GM23338 (cell line): ENCODE measurements around the gene DLG2. TPM values are rescaled to one million over a fixed set of nuclear protein-coding genes. Genes with fewer than 3 reads are reported as not detected.
"Not testable (repeated sequence)": the region's sequence is repeated elsewhere in the genome, so short reads cannot be mapped to it uniquely, and the experiment has no call there.

Experiments used
- ATAC-seq: fragments of 200-7000 bp; cut with Tn5 transposase; 3 replicates; pipeline ENCODE4 v1.9.1; 2020
- DNase-seq: peaks from one replicate; pipeline ENCODE4 v3.0.0-alpha.2; 2015; ENCODE audit warnings: low spot score
- H2AFZ ChIP-seq: fragments of 200-600 bp; sonication (generic); 2 replicates; pipeline ENCODE4 v1.8.0; 2016; ENCODE audit warnings: antibody characterized with exemption, mild to moderate bottlenecking, moderate library complexity
- H3F3A ChIP-seq: fragments of 200-600 bp; sonication (generic); replicated peaks from 2 replicates; pipeline ENCODE4 v1.8.0; 2017; ENCODE audit warnings: antibody characterized with exemption, mixed run types, low read depth
- H3K27ac ChIP-seq: fragments of 200-600 bp; sonication (generic); 2 replicates; pipeline ENCODE4 v1.6.1; 2016; ENCODE audit warnings: low read depth
- H3K27me3 ChIP-seq: fragments of 200-600 bp; sonication (generic); 2 replicates; pipeline ENCODE4 v1.8.0; 2016; ENCODE audit warnings: mild to moderate bottlenecking, mixed run types, moderate library complexity; ENCODE audit not compliant: insufficient read depth
- H3K36me3 ChIP-seq: fragments of 200-600 bp; sonication (generic); 2 replicates; pipeline ENCODE4 v1.8.0; 2016; ENCODE audit warnings: mild to moderate bottlenecking; ENCODE audit not compliant: insufficient read depth
- H3K4me1 ChIP-seq: fragments of 200-600 bp; sonication (generic); 2 replicates; pipeline ENCODE4 v1.8.0; 2016; ENCODE audit warnings: mild to moderate bottlenecking, moderate library complexity; ENCODE audit not compliant: insufficient read depth
- H3K4me2 ChIP-seq: fragments of 200-600 bp; sonication (generic); 2 replicates; pipeline ENCODE4 v1.7.1; 2017; ENCODE audit warnings: mixed run types
- H3K4me3 ChIP-seq: fragments of 200-600 bp; sonication (generic); 2 replicates; pipeline ENCODE4 v1.6.1; 2016; ENCODE audit warnings: mixed run types
- H3K79me2 ChIP-seq: fragments of 200-600 bp; sonication (generic); replicated peaks from 2 replicates; pipeline ENCODE4 v1.8.0; 2017; ENCODE audit warnings: mild to moderate bottlenecking; ENCODE audit not compliant: insufficient read depth
- H3K9me2 ChIP-seq: fragments of 200-600 bp; sonication (generic); 2 replicates; pipeline ENCODE4 v1.8.0; 2017; ENCODE audit not compliant: insufficient read depth
- H4K20me1 ChIP-seq: fragments of 200-600 bp; sonication (generic); replicated peaks from 2 replicates; pipeline ENCODE4 v1.8.0; 2017; ENCODE audit warnings: mild to moderate bottlenecking; ENCODE audit not compliant: insufficient read depth
- H3K27ac Mint-ChIP-seq: 2 replicates; pipeline ENCODE4 v1.8.0; 2020; ENCODE audit warnings: inconsistent platforms, mild to moderate bottlenecking, moderate library complexity, mixed read lengths
- H3K27me3 Mint-ChIP-seq: 3 replicates; pipeline ENCODE4 v1.8.0; 2022; ENCODE audit warnings: low read depth, mild to moderate bottlenecking, moderate library complexity, mixed read lengths, inconsistent platforms; ENCODE audit not compliant: insufficient read depth, poor library complexity
- H3K36me3 Mint-ChIP-seq: 3 replicates; pipeline ENCODE4 v1.8.0; 2021; ENCODE audit warnings: low read depth, mild to moderate bottlenecking, inconsistent platforms, moderate library complexity, mixed read lengths
- H3K4me1 Mint-ChIP-seq: 3 replicates; pipeline ENCODE4 v1.8.0; 2020; ENCODE audit warnings: mild to moderate bottlenecking, inconsistent platforms, mixed read lengths
- H3K4me3 Mint-ChIP-seq: 3 replicates; pipeline ENCODE4 v1.8.0; 2021; ENCODE audit warnings: moderate library complexity, mild to moderate bottlenecking, inconsistent platforms, mixed read lengths
- H3K9me3 Mint-ChIP-seq: 3 replicates; pipeline ENCODE4 v1.8.0; 2020; ENCODE audit warnings: moderate library complexity, mild to moderate bottlenecking, inconsistent platforms, mixed read lengths
- EZH2phosphoT487 ChIP-seq: fragments of 200-600 bp; sonication (generic); IDR thresholded peaks from one replicate; pipeline ENCODE4 v1.8.1; 2018; ENCODE audit warnings: antibody characterized with exemption; ENCODE audit not compliant: unreplicated experiment
- JUNB ChIP-seq: IDR thresholded peaks from one replicate; pipeline ENCODE4 v1.6.1; 2016; ENCODE audit warnings: antibody characterized with exemption; ENCODE audit not compliant: unreplicated experiment
- NANOG ChIP-seq: IDR thresholded peaks from 2 replicates; pipeline ENCODE4 v1.6.1; 2016; ENCODE audit warnings: antibody characterized with exemption, borderline replicate concordance
- POLR2AphosphoS5 ChIP-seq: IDR thresholded peaks from 2 replicates; pipeline ENCODE4 v1.6.1; 2016; ENCODE audit warnings: antibody characterized with exemption, low read depth
- ZNF114 ChIP-seq: fragments of 250-450 bp; sonication (Bioruptor Pico); IDR thresholded peaks from 2 replicates; pipeline ENCODE4 v1.5.0; 2020; ENCODE audit warnings: mild to moderate bottlenecking, moderate library complexity
- ZNF331 ChIP-seq: fragments of 250-450 bp; sonication (Bioruptor Pico); IDR thresholded peaks from 2 replicates; pipeline ENCODE4 v1.5.0; 2020; ENCODE audit warnings: low read depth, mild to moderate bottlenecking, moderate library complexity
- polyA plus RNA-seq: library from polyadenylated mRNA; unstranded; fragments of >200 nt; fragmentation: Nextera tagmentation; extraction: Ambion mirVana; gene quantifications from 2 replicates; pipeline ENCODE4 v1.2.1, GENCODE V29; 2016
- total RNA-seq: library from RNA; depleted of rRNA; stranded (reverse); fragments of >200 nt; shearing (Covaris generic); gene quantifications from 2 replicates; pipeline ENCODE4 v1.2.3, GENCODE V29; 2014
- TF ChIP-seq, protein P1 (sequence below), 2 experiments: fragments of 200-600 bp in 1 of 2; sonication (generic) in 1 of 2; conservative IDR thresholded peaks; 2 replicates each; pipeline versions ENCODE4 v1.5.1 to v1.6.1; 2016 to 2017; ENCODE audit warnings: antibody characterized with exemption in 2 of 2, low read depth in 2 of 2, mild to moderate bottlenecking in 2 of 2, moderate library complexity in 1 of 2
- TF ChIP-seq, protein P2 (sequence below): IDR thresholded peaks from one replicate; pipeline ENCODE4 v1.6.1; 2018; ENCODE audit warnings: antibody characterized with exemption; ENCODE audit not compliant: unreplicated experiment

The DLG2 gene
- total and polyA plus RNA-seq, 2 experiments from 2014 or later: 19.8 to 21.5 TPM

DNA sequence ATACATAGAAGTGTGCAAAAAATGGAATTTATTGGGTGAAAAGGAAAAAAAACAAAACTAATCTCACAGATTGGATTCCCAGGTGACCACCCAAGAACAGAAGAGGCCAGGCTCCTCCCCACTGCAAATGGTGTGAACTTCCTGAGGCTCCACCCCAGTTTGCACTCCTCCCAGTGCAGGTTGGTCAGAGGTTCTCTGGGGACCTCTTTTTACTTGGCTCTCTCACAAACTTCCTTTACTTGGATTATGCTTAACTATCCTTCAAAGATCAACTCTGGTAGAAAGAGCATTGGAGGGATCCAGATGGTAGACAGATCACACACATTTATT, 2202.0 kb downstream of the DLG2 start (continued):
- TF ChIP-seq, protein P1, sequence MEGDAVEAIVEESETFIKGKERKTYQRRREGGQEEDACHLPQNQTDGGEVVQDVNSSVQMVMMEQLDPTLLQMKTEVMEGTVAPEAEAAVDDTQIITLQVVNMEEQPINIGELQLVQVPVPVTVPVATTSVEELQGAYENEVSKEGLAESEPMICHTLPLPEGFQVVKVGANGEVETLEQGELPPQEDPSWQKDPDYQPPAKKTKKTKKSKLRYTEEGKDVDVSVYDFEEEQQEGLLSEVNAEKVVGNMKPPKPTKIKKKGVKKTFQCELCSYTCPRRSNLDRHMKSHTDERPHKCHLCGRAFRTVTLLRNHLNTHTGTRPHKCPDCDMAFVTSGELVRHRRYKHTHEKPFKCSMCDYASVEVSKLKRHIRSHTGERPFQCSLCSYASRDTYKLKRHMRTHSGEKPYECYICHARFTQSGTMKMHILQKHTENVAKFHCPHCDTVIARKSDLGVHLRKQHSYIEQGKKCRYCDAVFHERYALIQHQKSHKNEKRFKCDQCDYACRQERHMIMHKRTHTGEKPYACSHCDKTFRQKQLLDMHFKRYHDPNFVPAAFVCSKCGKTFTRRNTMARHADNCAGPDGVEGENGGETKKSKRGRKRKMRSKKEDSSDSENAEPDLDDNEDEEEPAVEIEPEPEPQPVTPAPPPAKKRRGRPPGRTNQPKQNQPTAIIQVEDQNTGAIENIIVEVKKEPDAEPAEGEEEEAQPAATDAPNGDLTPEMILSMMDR (conservative IDR thresholded peaks at IDR 0.05; ENCODE audit: low read depth in 2 of 2): no peak
- TF ChIP-seq JUNB: no peak
- TF ChIP-seq ZNF114 (CRISPR knock-in tag): no peak
- no peak for TF ChIP-seq EZH2phosphoT487
- no peak for TF ChIP-seq ZNF331 (CRISPR knock-in tag)
- no peak for TF ChIP-seq POLR2AphosphoS5
- TF ChIP-seq, protein P2, sequence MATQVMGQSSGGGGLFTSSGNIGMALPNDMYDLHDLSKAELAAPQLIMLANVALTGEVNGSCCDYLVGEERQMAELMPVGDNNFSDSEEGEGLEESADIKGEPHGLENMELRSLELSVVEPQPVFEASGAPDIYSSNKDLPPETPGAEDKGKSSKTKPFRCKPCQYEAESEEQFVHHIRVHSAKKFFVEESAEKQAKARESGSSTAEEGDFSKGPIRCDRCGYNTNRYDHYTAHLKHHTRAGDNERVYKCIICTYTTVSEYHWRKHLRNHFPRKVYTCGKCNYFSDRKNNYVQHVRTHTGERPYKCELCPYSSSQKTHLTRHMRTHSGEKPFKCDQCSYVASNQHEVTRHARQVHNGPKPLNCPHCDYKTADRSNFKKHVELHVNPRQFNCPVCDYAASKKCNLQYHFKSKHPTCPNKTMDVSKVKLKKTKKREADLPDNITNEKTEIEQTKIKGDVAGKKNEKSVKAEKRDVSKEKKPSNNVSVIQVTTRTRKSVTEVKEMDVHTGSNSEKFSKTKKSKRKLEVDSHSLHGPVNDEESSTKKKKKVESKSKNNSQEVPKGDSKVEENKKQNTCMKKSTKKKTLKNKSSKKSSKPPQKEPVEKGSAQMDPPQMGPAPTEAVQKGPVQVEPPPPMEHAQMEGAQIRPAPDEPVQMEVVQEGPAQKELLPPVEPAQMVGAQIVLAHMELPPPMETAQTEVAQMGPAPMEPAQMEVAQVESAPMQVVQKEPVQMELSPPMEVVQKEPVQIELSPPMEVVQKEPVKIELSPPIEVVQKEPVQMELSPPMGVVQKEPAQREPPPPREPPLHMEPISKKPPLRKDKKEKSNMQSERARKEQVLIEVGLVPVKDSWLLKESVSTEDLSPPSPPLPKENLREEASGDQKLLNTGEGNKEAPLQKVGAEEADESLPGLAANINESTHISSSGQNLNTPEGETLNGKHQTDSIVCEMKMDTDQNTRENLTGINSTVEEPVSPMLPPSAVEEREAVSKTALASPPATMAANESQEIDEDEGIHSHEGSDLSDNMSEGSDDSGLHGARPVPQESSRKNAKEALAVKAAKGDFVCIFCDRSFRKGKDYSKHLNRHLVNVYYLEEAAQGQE: no peak

DNA sequence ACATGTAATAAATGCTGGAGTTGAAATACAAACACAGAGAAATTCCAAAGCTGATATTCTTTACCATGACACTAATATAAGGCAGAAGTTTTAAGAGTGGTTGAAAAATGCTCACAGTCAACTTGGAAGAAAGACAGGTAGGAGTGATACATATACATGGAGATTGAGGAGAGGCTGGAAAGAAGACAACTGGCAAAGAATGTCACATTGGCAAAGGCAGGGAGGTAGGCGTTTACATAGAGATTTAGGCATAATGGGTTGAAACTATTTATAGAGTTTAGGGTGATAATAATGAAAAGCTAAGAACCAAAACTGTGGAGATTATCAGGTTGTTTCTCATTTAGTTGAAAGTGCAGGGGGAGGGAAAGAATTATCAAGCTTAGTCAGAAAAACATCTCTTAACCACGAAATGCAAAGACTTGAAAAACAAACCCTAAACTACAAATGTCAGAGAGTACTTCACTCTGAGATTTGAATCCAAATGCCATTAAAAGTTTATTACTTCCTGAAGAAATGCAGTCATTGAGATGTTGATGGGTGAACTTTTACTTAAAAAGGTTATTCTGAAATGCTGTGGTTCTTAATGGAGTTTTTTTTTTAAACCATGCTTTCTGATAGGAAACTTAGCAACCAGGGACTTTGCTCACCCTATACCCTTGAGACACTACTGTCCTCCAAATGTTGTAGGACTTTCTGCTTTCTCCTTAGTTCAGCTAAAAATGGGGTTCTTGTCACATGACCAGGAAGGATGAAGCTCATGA, 2202.6 kb downstream of the DLG2 start:
- Mint-ChIP-seq H3K9me3 (peaks cover 6% of the 10 kb centered on the region; the same call in 2 of the 3 replicates), H3K4me1 (peaks cover 18% of the 10 kb centered on the region), H3K27me3 (peaks cover 3% of the 10 kb centered on the region), H3K36me3 (peaks cover 6% of the 10 kb centered on the region; the same call in 1 of the 3 replicates), H3K4me3 (no peak overlapping the region), H3K27ac (no peak overlapping the region)
- Histone ChIP-seq H3K79me2 (no peaks in the 10 kb centered on the region), H2AFZ (no peak overlapping the region), H3F3A (no peaks in the 10 kb centered on the region), H3K9me2 (peaks cover 12% of the 10 kb centered on the region), H3K4me3 (no peak overlapping the region), H3K36me3 (no peaks in the 10 kb centered on the region), H3K27me3 (no peaks in the 10 kb centered on the region), H4K20me1 (no peaks in the 10 kb centered on the region), H3K27ac (no peak overlapping the region), H3K4me2 (no peak overlapping the region), H3K4me1 (peaks cover 15% of the 10 kb centered on the region)
- ATAC-seq (no peak), DNase-seq (no peak)
- TF ChIP-seq NANOG: no peak

DNA sequence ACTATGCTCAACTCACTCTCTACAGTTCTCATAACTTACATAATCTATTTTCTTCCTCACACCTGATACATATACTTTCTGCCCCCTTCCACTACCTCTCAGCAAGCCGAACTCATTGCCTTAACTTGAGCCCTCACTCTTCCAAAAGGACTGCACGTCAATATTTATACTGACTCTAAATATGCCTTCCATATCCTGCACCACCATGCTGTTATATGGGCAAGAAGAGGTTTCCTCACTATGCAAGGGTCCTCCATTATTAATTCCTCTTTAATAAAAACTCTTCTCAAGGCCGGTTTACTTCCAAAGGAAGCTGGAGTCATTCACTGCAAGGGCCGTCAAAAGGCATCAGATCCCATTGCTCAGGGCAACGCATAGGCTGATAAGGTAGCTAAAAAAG, 2204.5 kb downstream of the DLG2 start:
- H3F3A ChIP-seq, H3K4me3 ChIP-seq, ATAC-seq, H3K27me3 Mint-ChIP-seq, H2AFZ ChIP-seq, H3K79me2 ChIP-seq, H3K27me3 ChIP-seq, H3K27ac Mint-ChIP-seq, H3K9me3 Mint-ChIP-seq, H3K4me2 ChIP-seq, H4K20me1 ChIP-seq, DNase-seq, H3K4me3 Mint-ChIP-seq, H3K36me3 Mint-ChIP-seq, H3K36me3 ChIP-seq, H3K27ac ChIP-seq: not testable (repeated sequence)
- Histone ChIP-seq H3K9me2 (peaks cover 15% of the 10 kb centered on the region), H3K4me1 (peaks cover 11% of the 10 kb centered on the region; the same call in 1 of the 2 replicates)
- H3K4me1 Mint-ChIP-seq: peaks cover 28% of the 10 kb centered on the region
